Ureter (tissue), 1 donor: ENCODE measurements around the gene TTLL12. TPM values are rescaled to one million over a fixed set of nuclear protein-coding genes. Genes with fewer than 3 reads are reported as not detected.
"Not testable (repeated sequence)": the region's sequence is repeated elsewhere in the genome, so short reads cannot be mapped to it uniquely, and the experiment has no call there.

ENCODE experiments used
- DNase-seq: peaks from one replicate; pipeline ENCODE4 v3.0.0-alpha.2; 2020; ENCODE audit warnings: low spot score
- total RNA-seq: library from RNA; stranded (reverse); gene quantifications from one replicate; pipeline ENCODE4 v1.2.4, GENCODE V29; 2023
- donor health status: DM: yes; HTN: yes; CAD: no.

TTLL12 gene
- total RNA-seq, 1 donor from 2014 or later: 41.0 TPM

GRCh38 chr22:43154887-43155536 is 31.9 kb downstream of the TTLL12 start:
- DNase-seq: no peak

DNA sequence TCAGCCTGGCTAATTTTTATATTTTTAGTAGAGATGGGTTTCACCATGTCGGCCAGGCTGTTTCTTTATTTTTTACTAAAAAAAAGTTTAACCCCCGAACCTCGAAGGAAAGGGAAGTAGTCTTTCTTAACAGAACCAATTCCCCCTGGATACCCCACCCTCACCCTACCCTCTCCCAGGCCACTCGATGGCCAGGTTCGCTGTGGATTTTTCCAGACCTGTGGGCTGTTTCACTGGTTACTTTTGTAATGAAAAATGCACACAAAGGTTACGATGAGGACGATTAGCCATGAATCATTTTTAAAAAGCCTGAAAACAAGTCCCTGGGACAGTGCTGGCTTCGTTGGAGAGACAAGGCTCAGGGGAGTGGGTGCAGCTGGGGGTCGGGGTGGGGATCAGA is 33.0 kb downstream of the TTLL12 start:
- no peak for DNase-seq

- DNase-seq: peak; percentile 85
Measured at GRCh38 chr22:43152357-43153071, 34.4 kb downstream of the TTLL12 start.

GRCh38 chr22:43152003-43152356 is 35.0 kb downstream of the TTLL12 start:
- no peak for DNase-seq

GRCh38 chr22:43151251-43152002 is 35.5 kb downstream of the TTLL12 start, which contains the start of gene TSPO:
TSS of gene TSPO (plus strand) at chr22:43151559. CDS start at chr22:43159239, 7,680 bp downstream.
- peak; percentile 80 for DNase-seq

DNA sequence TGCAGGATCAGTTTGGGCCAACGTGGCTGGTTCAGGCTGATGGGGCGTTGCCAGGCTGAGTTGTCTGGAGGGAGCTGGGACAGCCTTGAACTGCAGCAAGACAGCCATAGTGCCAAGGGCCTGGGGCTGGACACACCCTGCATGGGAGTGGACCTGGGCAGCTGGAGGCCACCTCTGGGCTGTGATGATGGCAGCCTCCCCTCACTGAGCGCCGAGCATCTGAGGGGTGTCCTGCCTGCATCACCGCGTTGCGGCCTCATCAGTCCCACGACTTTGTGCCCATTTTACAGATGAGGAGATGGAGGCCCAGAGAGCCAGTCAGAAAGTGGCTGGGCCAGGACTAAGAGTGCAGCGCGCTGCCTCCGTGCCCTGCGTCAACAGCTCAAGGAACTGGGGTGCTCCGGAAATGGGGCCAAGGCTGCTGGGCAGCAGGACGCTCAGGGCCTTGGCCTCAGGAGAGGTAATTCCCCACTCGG is 36.2 kb downstream of the TTLL12 start:
- no peak for DNase-seq

DNA sequence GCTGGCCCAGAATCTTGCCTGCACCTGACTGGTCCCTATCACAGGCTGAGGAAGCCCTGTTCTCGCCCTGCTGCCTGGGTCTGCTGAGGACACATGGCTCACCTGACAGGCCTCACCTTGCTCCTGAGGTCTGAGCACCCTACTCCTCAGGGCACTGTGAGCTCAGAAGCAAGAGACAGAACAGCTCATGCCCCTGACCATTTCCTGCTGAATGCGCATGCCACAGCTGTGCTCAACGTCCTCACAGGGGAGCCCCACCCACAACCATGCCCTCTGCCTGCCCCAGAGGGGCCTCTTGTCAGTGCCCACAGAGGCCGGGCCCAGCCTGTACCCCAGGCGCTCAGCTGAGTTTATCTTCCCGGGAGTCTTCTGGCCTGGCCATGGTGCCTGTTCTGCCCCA is 38.4 kb downstream of the TTLL12 start:
- DNase-seq: no peak

DNA sequence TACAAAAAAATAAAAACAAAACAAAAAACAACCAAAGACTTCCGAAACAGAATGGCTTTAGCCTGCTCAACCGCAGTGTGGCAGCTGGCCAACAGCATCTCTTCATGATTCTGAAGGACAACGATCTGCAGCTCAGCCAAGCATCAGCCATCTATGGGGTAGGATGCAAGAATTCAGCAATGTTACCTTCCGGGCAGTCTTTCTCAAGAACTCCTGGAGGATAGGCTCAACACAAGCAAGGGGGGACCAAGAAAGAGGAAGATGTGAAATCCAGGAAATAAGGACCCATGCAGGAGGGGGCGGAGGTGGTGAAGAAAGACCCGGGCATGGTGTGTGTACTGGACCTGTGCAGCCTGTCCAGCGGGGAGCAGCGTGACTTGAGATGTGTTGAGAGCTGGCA is 39.1 kb downstream of the TTLL12 start:
- no peak for DNase-seq

DNA sequence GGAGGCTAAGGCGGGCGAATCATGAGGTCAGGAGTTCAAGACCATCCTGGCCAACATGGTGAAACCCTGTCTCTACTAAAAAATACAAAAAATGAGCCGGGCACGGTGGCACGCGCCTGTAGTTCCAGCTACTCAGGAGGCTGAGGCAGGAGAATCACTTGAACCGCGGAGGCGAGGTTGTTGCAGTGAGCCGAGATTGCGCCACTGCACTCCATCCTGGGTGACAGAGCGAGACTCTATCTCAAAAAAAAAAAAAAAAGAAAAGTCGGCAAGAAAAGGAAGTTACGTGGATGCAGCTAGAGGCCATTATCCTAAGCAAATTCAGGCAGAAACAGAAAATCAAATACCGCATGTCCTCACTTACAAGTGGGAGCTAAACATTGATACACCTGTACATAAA is 40.6 kb downstream of the TTLL12 start:
- DNase-seq: not testable (repeated sequence)

DNA sequence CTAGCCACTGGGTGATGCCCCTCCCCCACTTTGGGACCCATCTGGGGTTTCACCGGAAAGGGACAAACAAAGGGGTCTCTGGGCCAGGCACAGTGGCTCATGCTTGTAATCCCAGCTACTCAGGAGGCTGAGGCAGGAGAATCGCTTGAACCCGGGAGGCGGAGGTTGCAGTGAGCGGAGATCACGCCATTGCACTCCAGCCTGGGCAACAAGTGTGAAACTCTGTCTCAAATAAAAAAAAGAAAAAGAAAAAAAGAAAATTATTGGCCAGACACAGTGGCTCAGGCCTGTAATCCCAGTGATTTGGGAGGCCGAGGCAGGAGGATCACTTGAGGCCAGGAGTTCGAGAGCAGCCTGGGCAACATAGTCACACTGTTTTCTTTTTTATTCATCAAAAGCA is 41.6 kb downstream of the TTLL12 start:
- not testable (repeated sequence) for DNase-seq

DNA sequence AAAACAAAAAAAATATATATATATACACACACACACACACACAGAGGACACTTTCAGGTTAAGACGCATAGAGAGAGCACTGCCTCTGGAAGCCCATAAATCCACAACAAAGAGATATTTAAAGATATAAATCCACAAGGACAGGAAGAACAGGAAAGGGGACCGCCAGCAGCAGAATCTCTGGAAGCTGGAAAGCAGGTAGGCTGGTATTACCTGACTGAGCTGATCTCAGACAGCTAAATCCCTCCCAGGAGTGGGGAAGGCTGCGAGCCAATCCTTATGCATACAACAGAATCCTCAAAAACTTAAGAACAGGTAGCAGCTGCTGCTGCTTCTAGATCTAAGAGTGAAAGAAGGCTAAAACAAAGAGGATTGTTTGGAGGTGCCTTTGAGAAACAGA is 42.0 kb downstream of the TTLL12 start:
- no peak for DNase-seq

- peak; percentile 87 for DNase-seq
Measured at GRCh38 chr22:43142880-43143562, 43.9 kb downstream of the TTLL12 start, which contains the start of gene MCAT. TSS of gene MCAT (minus strand) at chr22:43143398. CDS start at chr22:43143348, 50 bp downstream.

DNA sequence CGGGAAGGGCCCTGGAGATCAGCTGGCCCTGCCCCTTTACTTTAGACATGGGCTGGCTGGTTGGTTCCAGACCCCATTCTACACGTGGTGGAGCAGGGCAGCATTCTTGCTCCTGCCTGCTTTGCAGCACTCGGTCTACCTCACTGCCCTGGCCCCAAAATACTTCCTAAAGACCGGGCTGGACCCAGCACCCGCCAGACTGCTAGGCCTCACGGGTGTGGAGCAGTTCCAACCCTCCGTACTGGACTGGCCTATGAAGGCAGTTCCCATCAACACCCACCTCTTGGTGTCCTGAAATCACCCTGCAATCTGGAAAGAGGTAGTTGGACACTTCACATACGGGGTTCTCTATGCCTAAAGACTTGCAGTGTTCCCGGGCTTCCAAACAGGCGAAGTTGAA is 50.1 kb downstream of the TTLL12 start:
- DNase-seq: no peak

- DNase-seq: no peak
Measured at GRCh38 chr22:43136255-43136654, 50.7 kb downstream of the TTLL12 start.

DNA sequence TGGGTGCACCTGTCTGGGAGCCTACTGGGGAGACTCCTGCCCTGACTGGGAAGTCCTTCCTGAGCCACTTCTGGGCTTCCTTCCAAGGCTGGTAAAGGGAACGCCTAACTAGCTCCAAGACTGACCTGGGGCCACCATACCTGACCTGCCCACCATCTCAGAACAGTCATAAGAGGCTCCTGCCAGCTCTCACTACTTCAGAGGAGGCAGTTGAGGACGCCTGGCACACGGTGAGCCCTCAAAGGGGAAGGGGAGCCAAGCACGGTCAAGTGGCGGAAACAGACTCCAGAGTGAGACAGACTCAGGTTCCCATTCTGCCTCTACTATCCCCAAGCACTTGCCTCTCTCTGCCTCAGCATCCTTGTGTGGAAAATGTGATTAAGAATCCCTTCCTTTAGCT is 51.4 kb downstream of the TTLL12 start:
- no peak for DNase-seq

- no peak for DNase-seq
Measured at GRCh38 chr22:43134553-43134952, 52.4 kb downstream of the TTLL12 start.

DNA sequence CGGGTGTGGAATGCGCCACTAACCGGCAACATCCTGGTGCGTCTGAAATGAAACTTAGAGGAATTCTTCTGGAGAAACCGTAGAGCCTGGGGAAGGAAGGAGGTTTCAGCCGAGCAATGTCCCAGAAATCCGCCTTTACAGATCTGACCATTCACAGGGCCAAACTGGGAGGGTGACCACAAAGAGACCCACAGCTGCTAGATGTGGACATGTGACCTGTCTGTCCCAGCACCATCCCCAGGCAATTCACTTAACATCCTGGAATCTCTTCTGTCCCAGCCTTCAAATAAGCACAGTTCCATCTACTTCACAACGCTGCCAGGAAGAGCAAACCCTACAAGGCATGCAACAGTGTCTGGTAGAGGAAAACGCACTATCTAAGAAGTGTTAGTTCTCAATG is 53.5 kb downstream of the TTLL12 start:
- DNase-seq: no peak

DNA sequence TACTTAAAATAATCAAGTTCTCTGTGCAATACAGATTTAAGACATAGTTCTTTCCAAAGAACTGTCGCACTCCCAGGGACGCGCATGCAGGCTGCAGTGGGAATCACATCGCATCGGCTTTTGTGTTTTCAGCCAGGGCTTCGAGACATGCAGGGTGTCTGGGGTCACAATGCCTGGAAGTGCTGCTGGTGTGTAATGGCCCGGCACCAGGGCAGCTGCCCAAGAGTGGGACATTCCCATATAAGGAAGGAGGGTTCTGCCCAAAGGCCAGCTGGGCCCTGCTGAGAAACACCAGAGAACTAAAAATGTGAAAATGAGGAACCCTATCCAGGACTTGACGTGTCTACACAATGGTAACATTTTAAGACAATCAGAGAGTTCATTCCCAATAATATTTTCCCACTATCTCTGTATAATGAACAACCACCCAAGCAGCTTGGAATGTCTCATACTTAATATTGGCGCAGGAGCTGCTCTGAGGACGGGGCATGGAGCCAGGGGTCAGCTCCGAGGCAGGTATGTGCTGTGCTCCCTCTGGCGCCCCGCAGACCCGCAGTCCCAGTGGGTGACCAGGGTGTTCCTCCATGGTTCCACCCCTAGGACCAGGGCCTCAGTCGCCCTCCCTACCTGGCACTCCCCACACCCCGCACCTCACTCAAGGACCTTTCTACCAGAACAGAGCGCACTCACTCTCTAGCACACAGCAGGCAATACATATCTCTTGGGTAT is 55.0 kb downstream of the TTLL12 start:
- no peak for DNase-seq

DNA sequence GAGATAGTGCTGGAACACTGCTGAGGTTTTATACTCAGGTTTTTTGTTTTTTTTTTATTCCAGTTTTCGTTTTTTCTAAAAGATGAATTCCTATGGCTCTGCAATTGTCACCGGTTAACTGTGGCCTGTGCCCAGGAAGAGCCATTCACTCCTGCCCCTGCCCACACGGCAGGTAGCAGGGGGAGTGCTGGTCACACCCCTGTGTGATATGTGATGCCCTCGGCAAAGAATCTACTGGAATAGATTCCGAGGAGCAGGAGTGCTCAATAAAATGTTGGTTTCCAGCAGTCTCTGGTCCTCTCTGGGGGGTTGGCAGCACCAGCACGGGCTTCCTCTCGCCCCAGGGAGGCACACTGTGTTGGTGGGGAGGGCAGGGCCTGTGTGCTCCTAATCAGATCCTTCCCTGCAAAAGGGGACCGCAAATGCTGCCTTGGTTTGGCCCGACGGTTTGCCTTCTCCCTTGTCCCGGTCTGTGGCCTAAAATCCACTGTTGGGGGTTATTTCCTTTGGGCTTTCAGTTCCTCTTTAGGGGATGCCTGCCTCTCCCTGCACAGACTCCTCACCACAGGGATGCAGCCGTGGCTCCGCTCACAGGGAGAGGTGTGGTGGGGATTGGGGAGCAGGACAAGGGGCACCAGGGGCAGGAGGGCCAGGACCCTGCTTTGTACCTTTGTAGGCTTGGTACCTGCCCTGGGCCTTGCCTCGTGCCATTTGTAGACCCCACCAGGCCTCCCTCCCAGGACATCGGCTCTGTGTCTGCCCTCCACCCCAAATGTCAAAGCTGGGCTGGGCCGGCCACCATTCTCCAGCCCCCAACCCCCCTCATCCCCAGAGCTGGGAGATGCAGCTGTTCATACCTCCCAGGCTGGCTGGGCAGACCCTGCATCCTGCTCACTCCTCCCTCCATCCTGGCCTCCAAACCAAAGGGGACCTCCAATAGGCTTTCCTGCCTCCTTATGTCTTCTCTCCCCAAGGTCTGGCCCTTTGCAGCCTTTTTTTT is 57.2 kb downstream of the TTLL12 start:
- no peak for DNase-seq

- DNase-seq: no peak
Measured at GRCh38 chr22:43128928-43129424, 58.0 kb downstream of the TTLL12 start.
